ENCODE measurements around the gene KNOP1.
A peak's percentile ranks its signal among the peaks of the same experiment; 100 is the strongest.

KNOP1 gene

GRCh38 chr16:19717741-19718623 lies at the start of gene KNOP1, which contains the start of gene IQCK:
Gene KNOP1, minus strand, starts transcription at chr16:19718227. Its CDS starts 3,192 bp downstream, at chr16:19715035.
Gene IQCK, plus strand, starts transcription at chr16:19718271. Its CDS starts 36 bp downstream, at chr16:19718307.
- H3K9me3 ChIP-seq (ENCODE audit: control insufficient read depth, low read depth, low read length), result no peaks in the 10 kb centered on the region
- H3K4me3 ChIP-seq (ENCODE audit: low read length), result peak within 1 kb of the TSS; percentile 100
- peak within 1 kb of the TSS; percentile 99 for H3K27ac ChIP-seq (ENCODE audit: low read length)
- H3K27me3 ChIP-seq (ENCODE audit: control insufficient read depth, insufficient read depth, low read length), result no peaks in the 10 kb centered on the region
- H3K9ac ChIP-seq (ENCODE audit: low read length), result peak within 1 kb of the TSS; percentile 100
- peaks cover 15% of the 10 kb centered on the region for H3K4me1 ChIP-seq (ENCODE audit: control insufficient read depth, low read depth, low read length)
- H3K36me3 ChIP-seq (ENCODE audit: control insufficient read depth, low read depth, low read length), result peaks cover 18% of the 10 kb centered on the region

- Histone ChIP-seq H3K27me3 (ENCODE audit: control insufficient read depth, insufficient read depth, low read length) (no peaks in the 10 kb centered on the region), H3K36me3 (ENCODE audit: control insufficient read depth, low read depth, low read length) (no peaks in the 10 kb centered on the region), H3K4me1 (ENCODE audit: control insufficient read depth, low read depth, low read length) (peaks cover 8% of the 10 kb centered on the region), H3K4me3 (ENCODE audit: low read length) (no peak overlapping the region), H3K9ac (ENCODE audit: low read length) (no peak overlapping the region), H3K27ac (ENCODE audit: low read length) (no peak overlapping the region), H3K9me3 (ENCODE audit: control insufficient read depth, low read depth, low read length) (no peaks in the 10 kb centered on the region)
Measured at GRCh38 chr16:19767497-19767896, 49.5 kb upstream of the KNOP1 start.

- H3K27me3 ChIP-seq (ENCODE audit: control insufficient read depth, insufficient read depth, low read length), result no peaks in the 10 kb centered on the region
- H3K4me1 ChIP-seq (ENCODE audit: control insufficient read depth, low read depth, low read length), result peaks cover 8% of the 10 kb centered on the region
- no peak overlapping the region for H3K9ac ChIP-seq (ENCODE audit: low read length)
- no peaks in the 10 kb centered on the region for H3K36me3 ChIP-seq (ENCODE audit: control insufficient read depth, low read depth, low read length)
- no peak overlapping the region for H3K4me3 ChIP-seq (ENCODE audit: low read length)
- H3K9me3 ChIP-seq (ENCODE audit: control insufficient read depth, low read depth, low read length), result no peaks in the 10 kb centered on the region
- H3K27ac ChIP-seq (ENCODE audit: low read length), result no peak overlapping the region
Measured at GRCh38 chr16:19766988-19767387, 49.0 kb upstream of the KNOP1 start.

- no peak overlapping the region for H3K9ac ChIP-seq (ENCODE audit: low read length)
- no peak overlapping the region for H3K27ac ChIP-seq (ENCODE audit: low read length)
- no peaks in the 10 kb centered on the region for H3K27me3 ChIP-seq (ENCODE audit: control insufficient read depth, insufficient read depth, low read length)
- H3K9me3 ChIP-seq (ENCODE audit: control insufficient read depth, low read depth, low read length), result no peaks in the 10 kb centered on the region
- H3K36me3 ChIP-seq (ENCODE audit: control insufficient read depth, low read depth, low read length), result no peaks in the 10 kb centered on the region
- no peak overlapping the region for H3K4me3 ChIP-seq (ENCODE audit: low read length)
- H3K4me1 ChIP-seq (ENCODE audit: control insufficient read depth, low read depth, low read length), result peaks cover 8% of the 10 kb centered on the region
Measured at GRCh38 chr16:19766554-19766884, 48.5 kb upstream of the KNOP1 start.

- H3K36me3 ChIP-seq (ENCODE audit: control insufficient read depth, low read depth, low read length), result no peaks in the 10 kb centered on the region
- H3K4me3 ChIP-seq (ENCODE audit: low read length), result no peak overlapping the region
- H3K9ac ChIP-seq (ENCODE audit: low read length), result no peak overlapping the region
- H3K9me3 ChIP-seq (ENCODE audit: control insufficient read depth, low read depth, low read length), result no peaks in the 10 kb centered on the region
- no peak overlapping the region for H3K27ac ChIP-seq (ENCODE audit: low read length)
- no peaks in the 10 kb centered on the region for H3K27me3 ChIP-seq (ENCODE audit: control insufficient read depth, insufficient read depth, low read length)
- H3K4me1 ChIP-seq (ENCODE audit: control insufficient read depth, low read depth, low read length), result peaks cover 8% of the 10 kb centered on the region
Measured at GRCh38 chr16:19765860-19766553, 48.0 kb upstream of the KNOP1 start.

GRCh38 chr16:19760356-19761060 lies 42.5 kb upstream of the KNOP1 start:
- no peaks in the 10 kb centered on the region for H3K9me3 ChIP-seq (ENCODE audit: control insufficient read depth, low read depth, low read length)
- H3K27ac ChIP-seq (ENCODE audit: low read length), result no peak overlapping the region
- H3K27me3 ChIP-seq (ENCODE audit: control insufficient read depth, insufficient read depth, low read length), result no peaks in the 10 kb centered on the region
- H3K9ac ChIP-seq (ENCODE audit: low read length), result no peak overlapping the region
- no peaks in the 10 kb centered on the region for H3K4me1 ChIP-seq (ENCODE audit: control insufficient read depth, low read depth, low read length)
- H3K4me3 ChIP-seq (ENCODE audit: low read length), result no peak overlapping the region
- no peaks in the 10 kb centered on the region for H3K36me3 ChIP-seq (ENCODE audit: control insufficient read depth, low read depth, low read length)

GRCh38 chr16:19757762-19758595 lies 40.0 kb upstream of the KNOP1 start:
- H3K9me3 ChIP-seq (ENCODE audit: control insufficient read depth, low read depth, low read length), result no peaks in the 10 kb centered on the region
- no peaks in the 10 kb centered on the region for H3K36me3 ChIP-seq (ENCODE audit: control insufficient read depth, low read depth, low read length)
- no peak overlapping the region for H3K9ac ChIP-seq (ENCODE audit: low read length)
- no peak overlapping the region for H3K4me3 ChIP-seq (ENCODE audit: low read length)
- no peak overlapping the region for H3K27ac ChIP-seq (ENCODE audit: low read length)
- H3K4me1 ChIP-seq (ENCODE audit: control insufficient read depth, low read depth, low read length), result no peaks in the 10 kb centered on the region
- no peaks in the 10 kb centered on the region for H3K27me3 ChIP-seq (ENCODE audit: control insufficient read depth, insufficient read depth, low read length)

- Histone ChIP-seq H3K27ac (ENCODE audit: low read length) (no peak overlapping the region), H3K27me3 (ENCODE audit: control insufficient read depth, insufficient read depth, low read length) (no peaks in the 10 kb centered on the region), H3K4me3 (ENCODE audit: low read length) (no peak overlapping the region), H3K9ac (ENCODE audit: low read length) (no peak overlapping the region), H3K9me3 (ENCODE audit: control insufficient read depth, low read depth, low read length) (no peaks in the 10 kb centered on the region), H3K4me1 (ENCODE audit: control insufficient read depth, low read depth, low read length) (no peaks in the 10 kb centered on the region), H3K36me3 (ENCODE audit: control insufficient read depth, low read depth, low read length) (no peaks in the 10 kb centered on the region)
Measured at GRCh38 chr16:19757026-19757425, 39.0 kb upstream of the KNOP1 start.

- Histone ChIP-seq H3K27me3 (ENCODE audit: control insufficient read depth, insufficient read depth, low read length) (no peaks in the 10 kb centered on the region), H3K9ac (ENCODE audit: low read length) (no peak overlapping the region), H3K4me1 (ENCODE audit: control insufficient read depth, low read depth, low read length) (no peaks in the 10 kb centered on the region), H3K4me3 (ENCODE audit: low read length) (no peak overlapping the region), H3K36me3 (ENCODE audit: control insufficient read depth, low read depth, low read length) (no peaks in the 10 kb centered on the region), H3K9me3 (ENCODE audit: control insufficient read depth, low read depth, low read length) (no peaks in the 10 kb centered on the region), H3K27ac (ENCODE audit: low read length) (no peak overlapping the region)
Measured at GRCh38 chr16:19755268-19755667, 37.2 kb upstream of the KNOP1 start.

GRCh38 chr16:19754644-19755036 lies 36.6 kb upstream of the KNOP1 start:
- H3K9ac ChIP-seq (ENCODE audit: low read length), result no peak overlapping the region
- H3K4me3 ChIP-seq (ENCODE audit: low read length), result no peak overlapping the region
- no peaks in the 10 kb centered on the region for H3K9me3 ChIP-seq (ENCODE audit: control insufficient read depth, low read depth, low read length)
- no peaks in the 10 kb centered on the region for H3K4me1 ChIP-seq (ENCODE audit: control insufficient read depth, low read depth, low read length)
- no peak overlapping the region for H3K27ac ChIP-seq (ENCODE audit: low read length)
- no peaks in the 10 kb centered on the region for H3K27me3 ChIP-seq (ENCODE audit: control insufficient read depth, insufficient read depth, low read length)
- no peaks in the 10 kb centered on the region for H3K36me3 ChIP-seq (ENCODE audit: control insufficient read depth, low read depth, low read length)

All from iPS-18a (cell line).